Natural killer cell (primary cell): ENCODE measurements around the gene SGMS2. TPM values are rescaled to one million over a fixed set of nuclear protein-coding genes. Genes with fewer than 3 reads are reported as not detected.

Experiments used
- ATAC-seq, 3 donors: fragments of 150-1000 bp in 2 of 3; fragments of 200-7000 bp in 1 of 3; cut with Tn5 transposase; 1 replicate in 1 of 3; 2 replicates in 2 of 3; pipeline ENCODE4 v1.10.0; 2021; ENCODE audit warnings: mild to moderate bottlenecking in 2 of 3, moderate library complexity in 2 of 3
- DNase-seq, 2 donors: peaks; one replicate each; pipeline versions ENCODE4 v3.0.0 to v3.0.0-alpha.2; 2013 to 2021; ENCODE audit warnings: mixed read lengths in 1 of 2
- H3K27ac ChIP-seq: one replicate; pipeline ENCODE4 v1.5.1; 2013; ENCODE audit warnings: mild to moderate bottlenecking, low read length
- H3K27me3 ChIP-seq: one replicate; pipeline ENCODE4 v1.6.1; 2013; ENCODE audit warnings: low read length; ENCODE audit not compliant: control insufficient read depth, insufficient read depth
- H3K36me3 ChIP-seq: one replicate; pipeline ENCODE4 v1.6.1; 2013; ENCODE audit warnings: low read length; ENCODE audit not compliant: control insufficient read depth, insufficient read depth
- H3K4me1 ChIP-seq: one replicate; pipeline ENCODE4 v1.6.1; 2013; ENCODE audit warnings: low read length; ENCODE audit not compliant: control insufficient read depth, insufficient read depth
- H3K4me3 ChIP-seq: one replicate; pipeline ENCODE4 v1.5.1; 2013; ENCODE audit warnings: low read length
- H3K9me3 ChIP-seq: one replicate; pipeline ENCODE4 v1.6.1; 2013; ENCODE audit warnings: low read length; ENCODE audit not compliant: control insufficient read depth, insufficient read depth
- H3K27ac Mint-ChIP-seq, 2 donors: one replicate each; pipeline ENCODE4 v1.8.0; 2022; ENCODE audit warnings: mild to moderate bottlenecking in 2 of 2, mixed read lengths in 2 of 2, moderate library complexity in 1 of 2
- H3K27me3 Mint-ChIP-seq, 2 donors: one replicate each; pipeline ENCODE4 v1.8.0; 2022; ENCODE audit warnings: low read depth in 2 of 2, mixed read lengths in 2 of 2
- H3K36me3 Mint-ChIP-seq: one replicate; pipeline ENCODE4 v1.8.0; 2022; ENCODE audit warnings: mixed read lengths
- H3K4me1 Mint-ChIP-seq, 2 donors: one replicate each; pipeline ENCODE4 v1.8.0; 2022; ENCODE audit warnings: mixed read lengths in 2 of 2
- H3K4me3 Mint-ChIP-seq: one replicate; pipeline ENCODE4 v1.8.0; 2022; ENCODE audit warnings: mild to moderate bottlenecking, moderate library complexity, mixed read lengths
- H3K9me3 Mint-ChIP-seq, 2 donors: one replicate each; pipeline ENCODE4 v1.8.0; 2022; ENCODE audit warnings: mixed read lengths in 2 of 2
- CTCF ChIP-seq: fragments of 200-600 bp; IDR thresholded peaks from one replicate; pipeline ENCODE4 v1.8.0; 2022; ENCODE audit warnings: antibody characterized with exemption
- WGBS: methylation state at CpG from one replicate; pipeline ENCODE4 v1.1.7; 2013; ENCODE audit warnings: missing lambda C conversion rate; ENCODE audit not compliant: insufficient coverage; 5-methylcytosine and 5-hydroxymethylcytosine counted together
- intact Hi-C: fragments of 100-400 bp; cut with micrococcal nuclease; formaldehyde crosslinking; loops from one replicate; pipeline ENCODE4 v1.14.2; 2022
- total RNA-seq, 4 donors: library from RNA; stranded (reverse); fragments of 120-200 nt in 1 of 4; gene quantifications; one replicate each; pipeline versions ENCODE4 v1.2.3 to v1.2.4, GENCODE V29; 2013 to 2022

SGMS2 gene
- total RNA-seq, 3 donors from 2014 or later (not counting 1 experiment from before 2014, with no cell fraction given) = 0.16 to 0.98 (median 0.54) TPM

GRCh38 chr4:107856901-107857300, 32.2 kb downstream of the SGMS2 start:
- intact Hi-C loops = no loop called here
- no peak for DNase-seq
- Mint-ChIP-seq H3K36me3 (no peaks in the 10 kb centered on the region), H3K4me3 (no peak overlapping the region), H3K27ac (no peak overlapping the region), H3K27me3 (peaks cover 0 to 22% of the 10 kb centered on the region in 2 donors), H3K9me3 (no peaks in the 10 kb centered on the region), H3K4me1 (no peaks in the 10 kb centered on the region)
- TF ChIP-seq CTCF = no peak
- Histone ChIP-seq H3K4me3 (no peak overlapping the region), H3K27me3 (peaks cover 2% of the 10 kb centered on the region), H3K27ac (no peak overlapping the region), H3K36me3 (no peaks in the 10 kb centered on the region), H3K9me3 (no peaks in the 10 kb centered on the region), H3K4me1 (no peaks in the 10 kb centered on the region)
- WGBS = no CpG with 5 or more reads among the region's 1 CpG
- no peak for ATAC-seq

GRCh38 chr4:107857741-107858140, 33.0 kb downstream of the SGMS2 start:
- H3K9me3 Mint-ChIP-seq = no peaks in the 10 kb centered on the region
- intact Hi-C loops = no loop called here
- no peak for ATAC-seq
- Histone ChIP-seq H3K36me3 (no peaks in the 10 kb centered on the region), H3K9me3 (no peaks in the 10 kb centered on the region), H3K27me3 (peaks cover 2% of the 10 kb centered on the region), H3K27ac (no peak overlapping the region), H3K4me1 (no peaks in the 10 kb centered on the region), H3K4me3 (no peak overlapping the region)
- peaks cover 0 to 22% of the 10 kb centered on the region in 2 donors for H3K27me3 Mint-ChIP-seq
- H3K4me1 Mint-ChIP-seq = no peaks in the 10 kb centered on the region
- no peak overlapping the region for H3K27ac Mint-ChIP-seq
- no peak for TF ChIP-seq CTCF
- DNase-seq = no peak
- WGBS = 91% methylated on average over 4 of the region's 4 CpGs
- H3K4me3 Mint-ChIP-seq = no peak overlapping the region
- no peaks in the 10 kb centered on the region for H3K36me3 Mint-ChIP-seq

GRCh38 chr4:107858158-107858742, 33.5 kb downstream of the SGMS2 start:
- Histone ChIP-seq H3K27ac (no peak overlapping the region), H3K9me3 (no peaks in the 10 kb centered on the region), H3K4me3 (no peak overlapping the region), H3K36me3 (no peaks in the 10 kb centered on the region), H3K4me1 (no peaks in the 10 kb centered on the region), H3K27me3 (peaks cover 2% of the 10 kb centered on the region)
- Mint-ChIP-seq H3K4me3 (no peak overlapping the region), H3K27ac (no peak overlapping the region), H3K27me3 (peaks cover 0 to 22% of the 10 kb centered on the region in 2 donors), H3K36me3 (no peaks in the 10 kb centered on the region), H3K4me1 (no peaks in the 10 kb centered on the region), H3K9me3 (no peaks in the 10 kb centered on the region)
- no peak for TF ChIP-seq CTCF
- WGBS = 79% methylated on average over 3 of the region's 3 CpGs
- ATAC-seq (no peak), DNase-seq (no peak)
- intact Hi-C loops = no loop called here

- Mint-ChIP-seq H3K9me3 (no peaks in the 10 kb centered on the region), H3K4me3 (no peak overlapping the region), H3K4me1 (no peaks in the 10 kb centered on the region), H3K36me3 (no peaks in the 10 kb centered on the region), H3K27me3 (peaks cover 0 to 7% of the 10 kb centered on the region in 2 donors), H3K27ac (no peak overlapping the region)
- intact Hi-C loops = no loop called here
- ATAC-seq (peak in 1 of 3 donors; percentile 44), DNase-seq (peak in 1 of 2 donors; percentile 11)
- H3K9me3 ChIP-seq = no peaks in the 10 kb centered on the region
- no peak overlapping the region for H3K4me3 ChIP-seq
- no peaks in the 10 kb centered on the region for H3K36me3 ChIP-seq
- H3K27me3 ChIP-seq = no peaks in the 10 kb centered on the region
- H3K27ac ChIP-seq = no peak overlapping the region
- no peak for TF ChIP-seq CTCF
- WGBS = 62% methylated on average over 5 of the region's 5 CpGs
- no peaks in the 10 kb centered on the region for H3K4me1 ChIP-seq
Observed at GRCh38 chr4:107862658-107863057, 37.9 kb downstream of the SGMS2 start.
